Inflammatory macrophage (primary cell): ENCODE measurements around the gene CPNE2.
A peak's percentile ranks its signal among the peaks of the same experiment; 100 is the strongest.

Experiments
- DNase-seq, 2 donors: peaks; one replicate each; pipeline ENCODE4 v3.0.0-alpha.2; 2020 to 2022

The CPNE2 gene

DNA sequence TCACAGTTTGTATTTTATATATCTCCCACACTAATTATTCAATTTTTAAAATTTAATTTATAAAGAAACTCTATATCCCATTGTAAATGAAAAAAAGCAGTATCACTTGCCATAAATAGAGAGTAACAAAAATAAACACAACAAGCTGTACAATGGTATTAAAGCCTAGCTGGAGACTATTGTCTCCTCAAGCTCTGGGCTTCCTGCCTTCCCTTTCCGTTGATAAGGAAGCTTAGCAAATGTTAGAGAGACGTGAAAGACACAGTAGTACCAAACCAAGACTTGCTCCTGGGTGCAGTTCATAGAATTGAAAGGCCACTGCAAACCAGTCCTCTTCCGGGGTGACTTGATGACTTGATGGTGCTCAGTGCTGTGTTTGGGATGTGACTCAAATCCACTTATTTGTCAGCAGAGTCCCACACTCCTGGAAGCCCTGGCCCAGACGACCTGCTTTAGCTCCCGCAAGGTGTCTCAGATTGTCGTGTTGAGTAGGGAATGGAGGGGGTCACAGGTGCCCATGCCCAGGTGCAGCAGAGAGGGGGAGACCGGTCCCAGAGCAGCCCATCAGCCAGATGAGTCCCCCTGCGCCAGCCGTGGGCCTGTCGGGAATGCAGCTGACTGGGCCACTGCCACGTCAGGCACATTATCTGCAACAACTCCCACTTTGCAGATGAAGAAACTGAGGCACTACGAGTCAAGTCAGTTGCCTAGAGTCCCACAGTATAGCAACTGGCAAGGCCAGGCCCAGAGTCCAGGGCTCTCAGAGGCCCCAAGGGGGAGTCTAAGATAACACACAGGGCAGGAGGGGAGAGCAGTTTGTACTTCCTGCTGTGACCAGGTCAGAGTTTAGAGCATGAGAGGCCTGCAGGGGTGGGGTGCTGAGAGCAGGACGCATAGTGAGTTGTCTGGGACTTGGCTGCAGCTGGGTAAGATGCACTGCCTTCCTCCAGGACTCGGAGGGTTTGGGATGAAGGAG lies 53.0 kb downstream of the CPNE2 start:
- peak in 1 of 2 donors; percentile 31 for DNase-seq

DNA sequence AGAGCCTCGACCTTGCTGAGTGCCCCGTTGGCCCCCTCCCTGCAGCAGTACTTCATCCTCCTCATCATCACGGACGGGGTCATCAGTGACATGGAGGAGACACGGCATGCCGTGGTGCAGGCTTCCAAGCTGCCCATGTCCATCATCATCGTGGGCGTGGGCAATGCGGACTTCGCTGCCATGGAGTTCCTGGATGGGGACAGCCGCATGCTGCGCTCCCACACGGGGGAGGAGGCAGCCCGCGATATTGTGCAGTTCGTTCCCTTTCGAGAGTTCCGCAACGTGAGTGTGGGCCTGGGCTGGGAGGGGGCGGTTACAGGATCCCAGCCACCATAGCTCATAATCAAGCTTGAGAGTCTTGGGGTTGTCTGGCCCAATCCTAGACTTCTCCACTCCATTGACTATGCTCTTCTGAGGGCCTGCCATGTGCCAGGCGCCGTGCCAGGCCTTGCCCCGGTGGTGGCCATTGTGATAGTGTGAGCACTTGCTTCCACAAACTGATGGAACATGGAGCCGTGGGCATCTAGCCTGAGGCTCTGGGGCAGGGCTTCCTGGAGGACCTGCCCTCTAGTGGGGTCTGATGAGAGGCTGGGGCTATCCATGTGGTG lies 53.8 kb downstream of the CPNE2 start:
- DNase-seq: peak; percentile 61 to 86

DNA sequence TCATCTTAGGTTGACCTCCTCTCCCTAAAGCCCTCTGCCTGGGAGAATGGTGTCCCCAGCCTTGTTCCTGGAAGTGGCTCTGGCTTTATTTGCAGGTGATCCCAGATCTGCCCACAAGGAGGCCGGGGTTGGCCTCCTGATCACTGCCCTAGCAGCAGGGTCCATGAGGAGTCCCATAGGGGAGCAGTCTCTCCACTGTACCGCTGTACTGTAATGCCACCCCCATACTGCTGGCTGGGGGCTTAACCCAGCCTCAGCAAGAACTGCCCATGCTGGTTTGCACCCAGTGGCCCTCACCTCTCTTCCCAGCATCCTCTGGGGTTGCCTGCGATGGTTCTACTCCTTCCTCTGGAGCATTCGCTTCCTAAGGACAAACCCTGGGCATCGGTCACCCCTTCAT lies 54.4 kb downstream of the CPNE2 start:
- DNase-seq: no peak

DNA sequence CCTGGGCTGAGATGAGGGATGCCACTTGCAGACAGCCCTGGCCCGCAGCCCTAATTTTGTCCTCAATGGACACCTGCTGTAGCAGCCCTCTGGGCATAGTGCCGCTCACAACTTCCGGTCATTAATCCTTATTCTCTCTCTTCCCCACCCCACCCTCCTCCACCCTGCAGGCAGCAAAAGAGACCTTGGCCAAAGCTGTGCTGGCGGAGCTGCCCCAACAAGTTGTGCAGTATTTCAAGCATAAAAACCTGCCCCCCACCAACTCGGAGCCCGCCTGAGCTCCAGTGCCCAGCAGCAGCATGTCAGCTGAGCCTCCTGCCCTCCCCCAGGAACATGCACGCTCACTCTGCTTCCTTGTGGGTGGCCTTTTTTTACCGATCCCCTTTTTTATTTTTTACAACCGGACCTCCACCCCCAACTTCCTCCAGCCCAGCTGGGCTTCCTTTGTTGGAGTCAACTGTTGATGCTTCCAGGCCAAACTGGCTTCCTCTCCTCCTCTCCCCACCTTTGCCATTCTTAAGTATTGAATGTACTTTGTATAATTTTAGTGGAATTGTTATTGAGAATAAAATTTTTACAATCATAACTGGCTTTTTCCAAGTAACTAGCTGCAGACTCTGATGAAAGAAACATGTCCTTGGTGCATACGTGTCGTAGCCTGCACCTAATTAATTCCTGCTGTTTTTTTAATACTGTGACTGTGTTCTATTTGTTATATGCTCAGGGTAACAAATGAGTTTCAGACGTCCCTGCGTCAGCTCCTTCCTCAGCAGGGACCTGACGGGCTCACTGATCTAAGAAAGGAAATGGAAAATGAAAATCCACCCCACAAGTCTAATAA lies 55.2 kb downstream of the CPNE2 start:
- peak; percentile 52 to 62 for DNase-seq

DNA sequence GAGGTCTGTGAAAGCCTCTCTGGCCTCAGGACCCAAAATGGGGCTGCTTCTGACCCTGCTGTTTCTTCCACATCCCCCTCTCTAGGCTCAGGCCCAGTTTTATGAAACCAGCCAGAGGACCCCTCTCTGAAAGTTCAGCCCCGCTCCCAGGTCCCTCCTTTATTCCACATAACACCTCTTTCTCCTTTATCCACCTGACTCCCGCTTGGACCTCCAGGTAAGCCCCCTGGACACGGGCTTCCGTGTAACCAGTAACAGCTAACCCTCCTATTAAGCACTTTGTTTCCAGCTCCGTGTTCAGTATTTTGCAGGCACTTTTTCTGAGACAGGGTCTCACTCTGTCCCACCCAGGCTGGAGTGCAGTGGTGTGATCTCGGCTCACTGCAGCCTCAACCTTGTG lies 56.1 kb downstream of the CPNE2 start:
- no peak for DNase-seq

DNA sequence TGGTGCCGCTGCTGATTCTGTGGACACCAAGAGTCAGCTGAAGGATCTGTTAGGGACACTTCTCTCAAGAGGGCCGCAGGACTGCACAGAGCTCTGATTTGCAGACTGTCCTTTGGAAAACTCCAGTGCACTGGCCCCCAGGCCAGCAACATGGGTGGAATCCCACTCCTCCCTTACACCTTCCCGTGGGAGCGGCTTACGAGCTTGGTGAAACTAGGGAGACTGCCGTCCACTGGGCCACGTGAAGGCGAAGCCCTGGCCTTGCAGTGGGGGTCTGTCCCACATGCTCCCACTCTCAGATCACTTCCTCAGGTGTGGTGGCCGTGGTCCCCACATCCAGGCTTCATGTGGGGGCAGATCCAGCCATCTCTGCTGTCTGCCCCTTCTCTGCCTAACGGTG lies 57.0 kb downstream of the CPNE2 start:
- no peak for DNase-seq

DNA sequence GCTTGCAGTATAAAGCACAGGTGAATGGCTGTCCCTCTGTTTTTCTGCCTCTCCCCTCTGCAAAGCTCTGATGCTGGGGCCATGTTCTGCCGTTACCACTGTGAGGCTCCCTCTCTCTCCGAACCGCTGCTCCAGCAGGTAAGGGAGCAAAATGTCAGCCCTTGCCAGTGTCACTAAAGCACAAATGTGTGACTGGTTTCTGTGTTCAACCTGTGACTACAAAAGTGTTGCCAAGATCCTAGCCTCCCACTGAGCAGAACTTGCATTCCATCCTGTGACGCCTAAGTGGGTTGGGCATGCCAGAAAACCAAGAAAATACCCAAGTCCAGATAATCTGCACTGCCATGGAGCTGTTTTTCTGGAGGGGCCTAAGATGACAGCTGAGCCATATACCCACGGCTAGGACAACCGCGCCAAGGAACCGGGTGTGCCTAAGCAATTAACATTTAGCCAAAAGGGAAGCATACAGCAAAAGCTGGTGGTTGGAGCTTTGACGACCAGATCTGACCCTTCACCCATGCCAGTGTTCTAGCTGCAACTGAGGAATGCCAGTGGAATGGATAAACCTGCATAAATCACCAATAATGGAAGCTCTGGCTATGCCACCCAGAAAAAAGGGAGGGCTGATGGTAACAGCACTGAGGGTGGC lies 58.4 kb downstream of the CPNE2 start:
- no peak for DNase-seq

DNA sequence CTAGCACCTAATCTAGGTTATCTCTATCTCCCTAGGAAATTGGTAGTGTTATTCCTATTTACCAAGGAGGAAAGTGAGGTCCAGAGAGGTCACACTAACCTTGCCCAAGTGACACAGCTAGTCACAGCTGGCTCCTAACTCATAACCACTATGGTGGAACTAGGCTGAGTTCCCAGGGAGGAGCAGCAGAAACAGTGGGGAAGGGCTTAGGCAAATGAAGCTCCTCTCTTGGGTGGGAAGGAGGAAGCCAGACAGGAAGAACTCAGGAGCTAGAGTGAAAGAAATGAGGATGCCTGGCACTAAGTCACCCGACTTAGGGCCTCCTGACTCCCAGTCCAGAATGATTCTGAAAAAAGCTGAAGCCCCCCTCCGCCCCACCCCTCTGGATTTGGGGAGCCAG lies 59.0 kb downstream of the CPNE2 start:
- peak; percentile 25 to 37 for DNase-seq

DNA sequence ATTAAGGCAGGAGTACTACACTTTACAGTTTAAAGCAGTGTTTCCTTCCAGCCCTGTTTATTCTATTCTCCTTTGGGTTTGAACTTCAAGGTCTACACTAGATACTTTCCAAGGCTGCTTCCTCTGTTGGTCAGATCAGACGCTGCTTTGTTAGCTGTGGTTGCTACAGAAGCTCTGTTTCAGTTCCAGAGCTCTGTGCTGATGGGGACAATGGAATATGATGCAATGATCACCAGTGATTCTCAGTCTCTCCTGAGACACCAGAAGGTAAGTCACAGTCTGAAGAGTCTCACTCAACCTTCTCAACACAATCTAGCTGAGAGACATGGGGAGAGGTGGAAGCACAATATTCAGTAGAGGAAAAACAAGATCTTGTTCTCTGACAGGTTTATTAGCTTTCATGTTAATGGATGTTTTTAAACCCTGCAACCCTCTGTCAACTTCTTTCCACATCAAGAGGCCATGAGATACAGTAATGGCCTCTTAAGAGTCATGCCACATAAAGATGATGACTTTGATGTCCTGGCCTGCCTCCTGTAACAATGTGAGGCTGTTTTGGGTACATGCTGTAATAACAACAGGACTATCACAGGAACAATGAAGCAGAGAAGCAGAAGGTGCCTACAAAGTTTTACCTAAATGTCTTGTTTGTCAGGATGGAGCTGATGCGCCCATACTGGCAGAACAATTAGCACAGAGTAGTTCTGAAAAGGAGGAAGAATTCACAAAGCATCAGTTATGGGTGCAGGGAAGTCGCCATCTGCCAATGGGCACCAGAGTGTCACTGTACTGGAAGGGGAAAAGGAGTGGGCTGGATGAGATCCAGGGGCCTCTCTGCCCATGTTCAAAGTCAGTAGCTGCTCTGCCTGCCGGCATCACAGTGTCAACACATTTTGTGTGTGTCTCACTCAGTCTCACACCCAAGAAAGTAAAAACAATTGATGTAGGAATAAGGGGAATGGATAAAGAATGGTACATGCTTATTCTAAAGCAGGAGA lies 60.0 kb downstream of the CPNE2 start:
- no peak for DNase-seq

DNA sequence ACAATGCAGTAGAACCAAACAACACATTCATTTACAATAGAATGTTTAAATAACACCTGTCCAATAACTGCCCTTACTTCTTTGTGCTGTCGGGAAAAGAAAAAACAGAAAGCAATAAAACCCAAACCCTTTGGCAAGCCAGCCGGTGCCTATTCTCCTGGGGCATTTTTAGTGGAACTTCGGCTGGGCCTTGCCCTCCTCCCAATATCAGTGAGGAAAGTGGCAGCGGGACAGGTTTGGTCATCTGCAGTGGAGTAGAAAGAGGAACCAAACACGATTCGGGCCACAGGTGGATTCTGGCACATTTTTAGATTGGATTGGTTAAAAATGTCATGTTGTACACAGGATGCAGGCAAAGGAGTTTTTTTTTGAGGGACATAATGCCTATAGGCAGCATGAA lies 61.5 kb downstream of the CPNE2 start:
- DNase-seq: no peak

DNA sequence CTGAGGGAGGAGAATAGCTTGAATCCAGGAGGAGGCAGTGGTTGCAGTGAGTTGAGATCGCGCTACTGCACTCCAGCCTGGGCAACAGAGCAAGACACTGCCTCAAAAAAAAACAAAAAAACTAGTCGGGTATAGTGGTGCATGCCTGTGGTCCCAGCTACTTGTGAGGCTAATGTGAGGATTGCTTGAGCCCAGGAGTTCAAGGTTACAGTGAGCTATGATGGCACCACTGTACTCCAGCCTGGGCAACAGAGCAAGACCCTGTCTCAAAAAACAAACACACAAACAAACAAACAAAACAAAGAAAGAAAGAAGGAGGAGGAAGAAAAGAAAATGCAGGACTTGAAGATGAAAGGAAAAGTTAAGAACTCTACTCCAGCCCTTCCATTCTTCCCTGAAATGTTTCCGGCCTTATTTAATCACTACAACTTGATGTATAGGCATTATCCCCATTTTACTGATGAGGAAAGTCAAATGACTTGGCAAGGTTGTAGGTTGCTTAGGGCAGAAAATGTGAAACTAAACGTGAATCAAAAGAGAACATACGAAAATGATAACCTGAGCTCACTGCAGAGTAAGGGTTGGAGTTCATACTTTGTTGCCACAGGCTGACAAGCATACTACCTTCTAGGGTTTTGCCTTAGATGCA lies 63.4 kb downstream of the CPNE2 start:
- DNase-seq: no peak

DNA sequence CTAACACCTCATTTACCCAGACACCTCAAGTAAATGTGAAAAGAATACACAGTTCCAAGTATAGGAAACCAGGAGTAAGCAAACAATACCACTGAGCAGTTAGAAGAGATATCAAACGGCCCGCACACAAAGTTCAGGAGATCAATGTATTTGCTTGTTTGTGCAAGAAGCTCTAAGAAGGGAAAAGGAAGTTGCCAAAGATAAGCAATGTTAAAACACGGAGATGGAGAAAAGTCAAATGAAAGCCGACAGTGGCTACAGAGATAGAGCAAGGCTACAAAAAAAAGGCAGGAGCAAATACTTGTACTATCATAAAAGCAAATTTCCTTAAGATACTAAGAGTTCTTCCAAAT lies 63.9 kb downstream of the CPNE2 start:
- DNase-seq: no peak

DNA sequence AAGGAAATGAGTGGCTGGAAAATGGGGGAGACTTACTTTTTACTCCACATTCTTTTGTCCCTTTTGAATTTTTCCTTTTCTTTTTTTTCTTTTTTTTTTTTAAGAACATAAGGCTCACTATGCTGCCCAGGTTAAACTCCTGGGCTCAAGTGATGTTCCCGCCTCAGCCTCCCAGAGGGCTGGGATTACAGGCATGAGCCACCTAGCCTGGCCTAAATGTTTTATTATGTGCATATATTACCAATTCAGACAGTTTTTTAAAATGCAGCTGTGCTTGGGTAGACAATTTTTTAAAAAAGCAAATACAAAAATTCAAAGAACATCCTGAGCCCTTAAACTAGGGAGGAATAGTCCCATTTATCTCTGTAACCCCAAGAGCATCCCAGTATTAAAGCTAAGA lies 65.2 kb downstream of the CPNE2 start:
- DNase-seq: no peak

DNA sequence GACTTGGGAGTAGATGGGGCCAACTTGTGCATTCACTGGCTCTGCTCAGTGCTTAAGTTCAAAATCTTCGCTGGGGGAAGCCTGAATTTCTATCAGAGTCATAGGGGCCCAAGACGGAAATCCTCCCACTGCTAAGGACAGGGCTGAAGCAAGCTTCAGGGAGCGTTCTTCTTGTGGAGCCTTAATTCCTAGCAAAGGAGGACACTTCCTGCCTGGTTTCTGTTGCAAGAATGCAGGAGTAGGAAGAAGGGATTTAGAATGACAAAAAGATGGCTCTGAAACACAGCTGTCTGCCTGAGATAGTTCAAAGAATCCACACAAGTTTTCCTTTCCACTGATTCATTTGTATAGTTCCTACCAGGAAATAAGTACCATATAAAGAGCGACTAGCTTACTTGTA lies 67.1 kb downstream of the CPNE2 start:
- DNase-seq: no peak

DNA sequence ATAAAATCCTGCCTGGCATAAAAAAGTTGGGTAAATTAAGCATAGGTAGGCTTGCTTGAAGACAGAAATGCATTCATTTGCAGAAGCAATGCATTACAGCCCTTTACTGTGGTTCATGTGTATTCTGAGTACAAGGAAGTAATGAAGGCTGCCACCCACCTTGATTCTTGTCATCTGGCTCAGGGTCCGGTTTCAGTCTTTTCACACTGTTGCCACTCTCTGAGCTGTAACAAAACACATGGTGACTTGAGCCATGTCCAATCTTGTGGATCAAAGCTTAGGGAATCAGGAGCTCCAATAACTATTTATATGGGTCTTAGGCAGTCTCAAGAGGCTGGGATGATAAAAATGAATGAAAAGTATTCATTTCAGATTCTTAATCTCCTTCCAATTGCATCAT lies 71.5 kb downstream of the CPNE2 start:
- no peak for DNase-seq

DNA sequence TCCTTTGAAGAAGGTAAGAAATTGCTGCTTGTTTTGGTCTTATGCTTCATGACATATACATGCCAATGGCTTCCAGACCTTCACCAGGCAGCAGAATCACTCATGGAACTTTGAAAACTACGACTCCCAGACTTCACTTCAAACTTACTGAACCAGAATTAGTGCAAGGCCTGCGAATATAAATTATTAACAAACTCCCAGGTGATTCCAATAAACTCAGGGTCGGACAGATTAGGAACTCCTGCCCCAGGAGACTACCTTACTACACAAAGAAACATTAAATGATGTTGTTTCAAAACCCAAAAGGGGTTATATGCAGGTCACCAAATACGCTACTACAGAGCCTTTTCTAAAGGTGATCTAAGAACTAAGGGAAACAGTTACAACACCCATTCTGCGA lies 73.1 kb downstream of the CPNE2 start:
- no peak for DNase-seq

DNA sequence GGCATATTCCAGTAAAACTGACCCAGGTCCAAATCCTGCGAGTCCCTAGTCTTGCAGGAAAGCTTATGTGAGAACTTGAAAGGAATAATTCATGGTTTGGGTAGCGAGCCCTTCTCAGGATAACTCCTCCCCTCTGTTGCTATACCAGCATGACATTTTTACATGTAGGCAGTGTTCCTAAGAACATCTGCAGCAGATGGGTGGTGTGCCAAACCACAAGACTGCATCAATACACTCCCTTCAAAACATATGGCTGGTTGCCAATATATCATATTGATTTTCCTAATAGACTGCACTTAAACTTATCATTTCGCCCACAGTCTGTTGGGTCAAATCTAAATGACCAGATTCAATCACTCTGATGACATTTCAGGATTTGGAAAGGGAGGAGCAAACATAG lies 73.6 kb downstream of the CPNE2 start:
- no peak for DNase-seq

DNA sequence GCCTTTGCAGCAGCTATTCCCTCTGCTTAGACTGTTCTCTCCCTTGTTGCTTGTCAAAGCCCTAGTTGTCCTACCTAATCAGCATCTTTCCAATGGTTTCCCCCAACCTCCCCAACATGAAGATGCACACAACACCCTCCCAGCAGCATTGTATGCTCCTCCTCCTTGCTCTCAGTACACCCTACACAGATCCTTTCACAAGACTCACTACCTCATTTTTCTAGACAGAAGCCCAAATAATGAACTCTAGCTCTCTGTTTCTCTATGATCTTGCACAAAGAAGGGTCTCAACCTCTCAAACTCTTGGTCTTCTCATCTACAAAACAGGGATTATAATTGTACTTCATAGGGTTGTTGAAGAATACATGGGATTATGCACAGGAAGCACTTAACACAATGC lies 74.1 kb downstream of the CPNE2 start:
- peak; percentile 53 to 54 for DNase-seq

DNA sequence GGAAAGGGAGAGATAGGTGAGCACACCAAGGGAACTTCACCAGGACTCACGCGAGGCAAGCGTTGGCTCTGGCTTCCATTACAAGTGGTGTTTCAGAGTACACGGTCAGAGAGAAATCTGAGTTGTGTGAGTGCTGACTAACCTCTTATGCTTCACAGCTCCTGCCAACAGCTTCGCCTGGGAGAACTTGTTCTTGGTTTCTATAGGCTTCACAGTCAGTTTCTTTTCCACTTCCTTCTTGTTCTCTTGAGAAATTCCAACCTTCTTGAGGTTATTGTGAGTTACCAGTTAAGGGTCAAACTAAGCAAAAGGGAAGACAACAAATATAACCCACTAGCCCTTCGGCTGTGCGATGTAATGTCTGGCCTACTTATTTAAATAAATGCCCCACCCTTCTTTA lies 74.6 kb downstream of the CPNE2 start:
- peak; percentile 86 to 89 for DNase-seq

DNA sequence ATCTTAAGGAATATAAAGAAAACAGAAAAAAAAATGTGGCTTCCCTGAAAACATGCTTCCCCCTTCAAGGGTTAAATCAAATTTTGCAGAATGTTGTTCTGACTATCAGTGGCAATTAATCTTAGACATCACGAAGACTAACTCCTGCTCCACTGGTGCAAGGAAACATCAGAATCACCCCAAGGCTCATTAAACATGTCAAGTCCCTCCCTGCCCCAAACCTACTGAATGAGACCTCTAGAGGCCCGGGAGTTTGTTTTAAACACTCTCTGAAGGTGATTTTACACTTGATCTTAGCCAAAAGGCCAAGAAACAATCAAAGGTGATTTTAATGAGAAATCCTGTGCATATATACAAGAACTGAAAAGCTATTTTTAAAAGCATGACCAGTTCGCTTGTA lies 75.2 kb downstream of the CPNE2 start:
- DNase-seq: no peak

DNA sequence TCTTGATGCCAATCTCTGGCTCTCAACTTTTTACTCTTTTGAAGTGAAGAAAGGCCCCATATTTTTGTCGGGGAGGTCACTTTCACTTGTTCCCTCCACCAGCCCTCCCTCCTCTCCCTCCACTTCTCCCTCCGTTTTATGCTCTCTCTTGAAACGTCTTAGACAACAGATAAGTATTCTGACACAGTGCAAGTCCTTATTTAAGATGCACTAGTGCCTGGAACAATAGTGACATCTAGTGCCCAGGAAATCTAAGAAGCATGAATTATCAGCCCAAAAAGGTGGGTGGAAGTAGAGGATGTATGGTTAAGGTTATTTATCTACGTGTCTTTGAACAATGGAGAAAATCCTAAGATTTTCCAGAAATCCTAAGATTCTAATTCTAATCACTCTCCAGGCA lies 75.6 kb downstream of the CPNE2 start:
- peak; percentile 69 to 83 for DNase-seq
